GM13977 (cell line): ENCODE data around the gene TNRC6A.

Source experiments
- DNase-seq: peaks from one replicate; pipeline ENCODE4 v3.0.0; 2012; ENCODE audit warnings: low spot score
- CTCF ChIP-seq: IDR thresholded peaks from 2 replicates; pipeline ENCODE4 v1.5.1; 2012; ENCODE audit warnings: mild to moderate bottlenecking, control low read depth; ENCODE audit not compliant: insufficient read depth; ENCODE audit errors: extremely low read depth, missing control alignments
- in situ Hi-C: fragments of 300-500 bp; cut with MboI; formaldehyde crosslinking; loops from one replicate; pipeline ENCODE4 v1.12.0; 2022; ENCODE audit warnings: low sequenced_read_pairs, low pct_unique_long_range_greater_than_20kb, mixed read lengths, inconsistent platforms; ENCODE audit not compliant: unreplicated experiment

The TNRC6A gene

GRCh38 chr16:24858219-24859041 is 129.0 kb downstream of the TNRC6A start:
- no peak for TF ChIP-seq CTCF
- peak; percentile 68 for DNase-seq

GRCh38 chr16:24861461-24861860 is 132.0 kb downstream of the TNRC6A start:
- DNase-seq = no peak
- in situ Hi-C loops = no loop called here
- TF ChIP-seq CTCF = no peak

More at GRCh38 chr16:24858219-24859041, 129.0 kb downstream of the TNRC6A start:
- in situ Hi-C loops = no loop called here

- DNase-seq = no peak
- TF ChIP-seq CTCF = no peak
- in situ Hi-C loops = no loop called here
Measured at GRCh38 chr16:24863582-24864437, 134.4 kb downstream of the TNRC6A start.

- in situ Hi-C loops = no loop called here
- DNase-seq = no peak
- TF ChIP-seq CTCF = no peak
Measured at GRCh38 chr16:24869033-24869432, 139.6 kb downstream of the TNRC6A start.

DNA sequence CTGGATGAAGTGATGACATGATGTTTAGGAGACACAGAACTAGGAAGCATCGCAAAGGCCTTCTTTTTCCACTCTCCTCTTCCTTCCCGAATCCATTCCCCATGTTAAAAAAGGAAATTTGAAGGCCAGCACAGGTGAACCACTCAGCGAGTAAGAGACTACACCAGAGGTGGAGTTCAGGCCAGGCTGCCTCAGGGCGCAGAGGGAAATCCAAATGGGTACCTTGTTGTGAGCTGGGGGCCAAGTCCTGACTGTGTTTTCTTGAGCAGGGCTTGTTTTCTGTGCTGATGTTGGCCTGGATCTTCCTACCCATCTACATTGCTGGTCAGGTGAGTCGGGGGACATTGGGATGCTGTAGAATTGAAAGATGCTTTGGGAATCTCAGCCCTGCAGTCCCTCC is 142.4 kb downstream of the TNRC6A start:
- no peak for TF ChIP-seq CTCF
- in situ Hi-C loops = no loop called here
- no peak for DNase-seq

DNA sequence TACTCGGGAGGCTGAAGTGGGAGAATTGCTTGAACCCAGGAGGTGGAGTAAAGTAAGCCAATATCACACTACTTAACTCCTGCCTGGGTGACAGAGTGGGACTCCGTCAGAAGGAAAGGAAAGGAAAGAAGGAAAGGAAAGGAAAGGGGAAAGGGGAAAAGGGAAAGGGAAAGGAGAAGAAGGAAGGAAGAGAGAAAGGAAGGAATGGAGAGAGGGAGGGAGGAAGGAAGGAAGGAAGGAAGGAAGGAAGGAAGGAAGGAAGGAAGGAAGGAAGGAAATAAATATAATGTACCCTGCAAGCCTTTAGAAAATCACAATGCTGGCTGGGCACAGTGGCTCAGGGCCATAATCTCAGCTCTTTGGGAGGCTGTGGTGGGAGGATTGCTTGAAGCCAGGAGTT is 143.6 kb downstream of the TNRC6A start:
- TF ChIP-seq CTCF = no peak
- in situ Hi-C loops = no loop called here

More for the DNA sequence above, 143.6 kb downstream of the TNRC6A start:
- DNase-seq = no peak
